ENCODE results near the gene IRAK1BP1. TPM values are rescaled to one million over a fixed set of nuclear protein-coding genes. Genes with fewer than 3 reads are reported as not detected.

The IRAK1BP1 gene
- total RNA-seq, 1 experiment from 2014 or later: 2.2 TPM

DNA sequence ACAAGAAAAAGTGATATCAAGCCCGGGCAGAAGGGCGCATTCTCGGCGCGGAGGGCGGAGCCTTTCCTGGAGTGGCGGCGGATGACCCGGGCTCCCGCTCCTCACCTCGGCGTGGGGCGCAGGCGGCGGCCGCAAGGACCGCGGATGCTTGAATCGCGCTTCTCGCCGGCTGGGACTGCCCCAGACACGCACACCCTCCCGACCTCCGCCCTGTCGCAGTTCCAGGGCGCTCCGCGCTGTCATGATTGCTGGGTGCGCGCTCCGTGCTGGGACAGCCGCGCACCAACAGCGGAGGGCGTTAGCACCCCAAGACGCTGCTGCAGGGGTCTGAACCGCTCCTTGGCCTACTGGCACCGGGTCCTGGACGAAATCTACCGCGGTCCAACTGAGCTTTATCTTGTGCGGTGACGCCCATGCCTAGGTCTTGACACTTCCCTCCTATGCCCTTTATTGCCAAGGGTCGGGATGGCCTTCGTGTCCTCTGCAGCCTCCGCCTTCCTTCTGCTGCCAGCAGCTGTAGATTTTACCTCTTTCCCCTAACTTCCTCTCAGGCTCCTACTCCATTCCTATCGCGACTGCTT, 43.3 kb downstream of the IRAK1BP1 start:
- DNase-seq (ENCODE audit: low read depth, low spot score): no peak
- Histone ChIP-seq H3K36me3 (ENCODE audit: control insufficient read depth, insufficient read depth, low read length) (no peaks in the 10 kb centered on the region), H3K4me3 (ENCODE audit: low read depth in 2 of 2, low read length in 2 of 2) (peak overlapping the region; percentile 36 to 51), H3K27me3 (ENCODE audit: control insufficient read depth, insufficient read depth, low read length) (no peaks in the 10 kb centered on the region), H3K4me1 (ENCODE audit: control insufficient read depth, insufficient read depth, low read length) (no peaks in the 10 kb centered on the region), H3K9me3 (ENCODE audit: control insufficient read depth, insufficient read depth, low read depth, low read length) (no peaks in the 10 kb centered on the region), H3K27ac (ENCODE audit: low read length) (no peak overlapping the region)
- in situ Hi-C loops (cut with HindIII; ENCODE audit: low pct_unique_long_range_greater_than_20kb, low sequenced_read_pairs) (no loop called here), intact Hi-C loops (cut with micrococcal nuclease; ENCODE audit: unreplicated experiment) (no loop called here)
- ChIA-PET CTCF (no interaction called here), POLR2A (no interaction called here)
- TF ChIP-seq REST (IDR thresholded peaks at IDR 0.05; ENCODE audit: insufficient read depth in 1 of 2, low read depth in 2 of 2, low read length in 1 of 2): no peak
- TF ChIP-seq TCF7L2 (IDR thresholded peaks at IDR 0.05; ENCODE audit: low read depth, low read length): no peak
- no peak for TF ChIP-seq SIN3A (IDR thresholded peaks at IDR 0.05; ENCODE audit: borderline replicate concordance, insufficient read depth, low read depth, low read length)
- TF ChIP-seq POLR2AphosphoS5 (IDR thresholded peaks at IDR 0.05; ENCODE audit: low read depth, low read length): no peak
- TF ChIP-seq CTCF (IDR thresholded peaks at IDR 0.05): no peak
- BruUV-seq (replicated peaks): no TSS peak
- ATAC-seq: peak; percentile 53; the same call in 1 of the 2 replicates

DNA sequence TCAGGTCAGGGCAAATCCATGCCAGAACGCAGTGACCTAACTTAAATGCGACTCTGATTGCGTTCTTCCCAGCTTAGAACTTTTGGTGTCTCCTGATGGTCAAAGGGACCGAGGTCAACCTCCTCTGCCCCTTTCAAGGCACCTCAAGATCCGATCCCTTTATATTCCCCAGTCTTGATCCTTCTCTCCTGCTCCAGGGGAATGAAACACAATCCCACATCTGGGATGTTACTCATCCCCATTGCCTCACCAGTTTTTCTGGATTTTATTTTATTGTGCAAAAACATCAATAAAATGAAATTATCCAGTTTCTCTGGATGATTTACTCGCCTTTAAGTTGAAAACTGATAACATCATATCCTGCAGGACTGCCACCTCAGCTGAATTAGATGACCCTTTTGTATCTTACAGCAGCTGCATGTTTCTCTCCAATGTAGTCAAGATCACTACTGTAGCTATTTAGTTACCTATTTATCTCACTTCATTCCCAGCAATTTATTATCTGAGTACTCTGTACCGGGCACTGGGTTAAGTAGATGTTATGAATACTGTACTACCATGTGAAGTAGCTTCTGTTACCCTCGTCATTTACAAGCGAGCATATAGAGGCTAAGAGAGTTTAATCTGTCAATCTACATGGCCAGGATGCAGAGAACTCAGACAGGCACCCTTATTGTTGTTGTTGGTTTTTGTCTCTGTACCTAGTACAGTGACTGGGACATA, 44.0 kb downstream of the IRAK1BP1 start:
- ChIA-PET POLR2A (no interaction called here), CTCF (no interaction called here)
- DNase-seq (ENCODE audit: low read depth, low spot score) (no peak), ATAC-seq (no peak)
- intact Hi-C loops (cut with micrococcal nuclease; ENCODE audit: unreplicated experiment): no loop called here
- Histone ChIP-seq H3K36me3 (ENCODE audit: control insufficient read depth, insufficient read depth, low read length) (no peaks in the 10 kb centered on the region), H3K4me3 (ENCODE audit: low read depth in 2 of 2, low read length in 2 of 2) (peak overlapping the region in 1 of 2 experiments; percentile 51; a peak in 3 of 4 replicates), H3K4me1 (ENCODE audit: control insufficient read depth, insufficient read depth, low read length) (no peaks in the 10 kb centered on the region), H3K27ac (ENCODE audit: low read length) (no peak overlapping the region), H3K27me3 (ENCODE audit: control insufficient read depth, insufficient read depth, low read length) (no peaks in the 10 kb centered on the region), H3K9me3 (ENCODE audit: control insufficient read depth, insufficient read depth, low read depth, low read length) (no peaks in the 10 kb centered on the region)
- TF ChIP-seq CTCF (IDR thresholded peaks at IDR 0.05) (no peak), REST (IDR thresholded peaks at IDR 0.05; ENCODE audit: insufficient read depth in 1 of 2, low read depth in 2 of 2, low read length in 1 of 2) (no peak), POLR2AphosphoS5 (IDR thresholded peaks at IDR 0.05; ENCODE audit: low read depth, low read length) (no peak), SIN3A (IDR thresholded peaks at IDR 0.05; ENCODE audit: borderline replicate concordance, insufficient read depth, low read depth, low read length) (no peak), TCF7L2 (IDR thresholded peaks at IDR 0.05; ENCODE audit: low read depth, low read length) (no peak)
- in situ Hi-C loops (cut with HindIII; ENCODE audit: low pct_unique_long_range_greater_than_20kb, low sequenced_read_pairs): no loop called here
- BruUV-seq (replicated peaks): no TSS peak
